Posterior vena cava (tissue), 2 donors: Measurements from ENCODE around the gene TMEM120B. TPM values are rescaled to one million over a fixed set of nuclear protein-coding genes. Genes with fewer than 3 reads are reported as not detected.
A peak's percentile ranks its signal among the peaks of the same experiment; 100 is the strongest.

Experiments
- DNase-seq: peaks from one replicate; pipeline ENCODE4 v3.0.0-alpha.2; 2020; ENCODE audit warnings: low spot score
- intact Hi-C, 2 donors: fragments of 100-400 bp; cut with DNase I; formaldehyde crosslinking; loops; one replicate each; pipeline versions ENCODE4 v1.14.1 to v1.14.2; 2022 to 2023
- total RNA-seq, 2 donors: library from RNA; stranded (reverse); fragmentation: NEBNext Ultra II Directional; extraction: Animal tissue kit (Norgen Biotek cat#: 25700); gene quantifications; one replicate each; pipeline ENCODE4 v1.2.1, GENCODE V29; 2021
- donor health status: DM: yes; HTN: yes; CAD: no.
- donor health status: DM: yes; HTN: yes; CAD: no.

Gene TMEM120B
- total RNA-seq, 2 donors from 2014 or later, result 7.9 to 11.0 TPM

- DNase-seq, result peak; percentile 98
- intact Hi-C loops, result loop anchor here in 1 of 2 donors (5.0 kb wide), 1 partner anchor 90 kb away; the partner anchor contains the start of gene PSMD9
Observed at GRCh38 chr12:121796855-121797751, 84.6 kb downstream of the TMEM120B start.

- intact Hi-C loops, result loop anchor here in 1 of 2 donors (5.0 kb wide), 1 partner anchor 89 kb away; the partner anchor contains the start of gene PSMD9
- peak; percentile 86 for DNase-seq
Observed at GRCh38 chr12:121797937-121798786, 85.6 kb downstream of the TMEM120B start.

- intact Hi-C loops, result loop anchor here in 1 of 2 donors (5.0 kb wide), 1 partner anchor 89 kb away; the partner anchor contains the start of gene PSMD9
- DNase-seq, result peak; percentile 75
Observed at GRCh38 chr12:121798787-121799155, 86.2 kb downstream of the TMEM120B start.

- intact Hi-C loops, result loop anchor here in 1 of 2 donors (5.0 kb wide), 1 partner anchor 88 kb away; the partner anchor contains the start of gene PSMD9
- DNase-seq, result peak; percentile 90
Observed at GRCh38 chr12:121799156-121799841, 86.7 kb downstream of the TMEM120B start.

GRCh38 chr12:121799842-121800693 lies 87.5 kb downstream of the TMEM120B start:
- intact Hi-C loops, result loop anchor here in 1 of 2 donors (5.0 kb wide), 1 partner anchor 87 kb away; the partner anchor contains the start of gene PSMD9
- DNase-seq, result peak; percentile 97

- DNase-seq, result peak; percentile 94
- intact Hi-C loops, result no loop called here
Observed at GRCh38 chr12:121800694-121801594, 88.4 kb downstream of the TMEM120B start.

- no peak for DNase-seq
- intact Hi-C loops, result no loop called here
Observed at GRCh38 chr12:121801595-121802484, 89.3 kb downstream of the TMEM120B start.

- no peak for DNase-seq
- intact Hi-C loops, result no loop called here
Observed at GRCh38 chr12:121802485-121802842, 89.9 kb downstream of the TMEM120B start.

GRCh38 chr12:121802843-121803698 lies 90.5 kb downstream of the TMEM120B start:
- intact Hi-C loops, result no loop called here

GRCh38 chr12:121803861-121804416 lies 91.4 kb downstream of the TMEM120B start, which contains the start of gene SETD1B:
Gene SETD1B (plus strand): TSS chr12:121804009. CDS start chr12:121804738, 729 bp downstream.
- intact Hi-C loops, result no loop called here
- no peak for DNase-seq

More at GRCh38 chr12:121802843-121803698, 90.5 kb downstream of the TMEM120B start:
- DNase-seq, result peak; percentile 98

GRCh38 chr12:121804417-121805111 lies 92.0 kb downstream of the TMEM120B start:
- intact Hi-C loops, result no loop called here
- DNase-seq, result no peak

- intact Hi-C loops, result no loop called here
Observed at GRCh38 chr12:121805171-121806008, 92.8 kb downstream of the TMEM120B start.

GRCh38 chr12:121806009-121806545 lies 93.5 kb downstream of the TMEM120B start:
- DNase-seq, result no peak

More at GRCh38 chr12:121805171-121806008, 92.8 kb downstream of the TMEM120B start:
- no peak for DNase-seq

More at GRCh38 chr12:121806009-121806545, 93.5 kb downstream of the TMEM120B start:
- intact Hi-C loops, result no loop called here
